HepG2 (cell line): ENCODE results near the gene SLC6A9. TPM values are rescaled to one million over a fixed set of nuclear protein-coding genes. Genes with fewer than 3 reads are reported as not detected.
A peak's percentile ranks its signal among the peaks of the same experiment; 100 is the strongest.

Experiments
- BRD4 ChIP-seq: sonication (generic); formaldehyde crosslinking; IDR thresholded peaks from 2 replicates; pipeline ENCODE4 v1.4.0; 2020; ENCODE audit warnings: missing genetic modification reagents
- KAT7 ChIP-seq: IDR thresholded peaks from 2 replicates; pipeline ENCODE4 v1.6.1; 2018; ENCODE audit warnings: borderline replicate concordance, missing compliant biosample characterization
- NR2F2 ChIP-seq: IDR thresholded peaks from 2 replicates; pipeline ENCODE4 v1.6.1; 2012; ENCODE audit warnings: low read depth, inconsistent platforms, borderline replicate concordance
- PRDM4 ChIP-seq: sonication (generic); formaldehyde crosslinking; IDR thresholded peaks from 2 replicates; pipeline ENCODE4 v1.9.0; 2021; ENCODE audit warnings: missing genetic modification reagents, borderline replicate concordance
- RARG ChIP-seq: sonication (generic); formaldehyde crosslinking; IDR thresholded peaks from 2 replicates; pipeline ENCODE4 v1.4.0; 2020; ENCODE audit warnings: low read depth, mild to moderate bottlenecking, missing genetic modification reagents
- RFX5 ChIP-seq: IDR thresholded peaks from 2 replicates; pipeline ENCODE4 v1.6.1; 2011; ENCODE audit warnings: low read depth, low read length, improper control_type of control experiment
- SMAD1 ChIP-seq: sonication (generic); formaldehyde crosslinking; IDR thresholded peaks from 2 replicates; pipeline ENCODE4 v1.4.0; 2020; ENCODE audit warnings: missing genetic modification reagents, low read depth, mild to moderate bottlenecking, borderline replicate concordance
- SOX13 ChIP-seq, 3 experiments: fragments of 450-650 bp in 1 of 3; sonication (generic) in 1 of 3; formaldehyde crosslinking in 1 of 3; IDR thresholded peaks in 2 of 3; conservative IDR thresholded peaks in 1 of 3; 2 replicates each; pipeline versions ENCODE4 v1.5.0 to v1.6.1; 2016 to 2020; ENCODE audit warnings: antibody characterized with exemption in 1 of 3, mild to moderate bottlenecking in 1 of 3, missing compliant biosample characterization in 1 of 3, missing genetic modification reagents in 1 of 3, moderate library complexity in 1 of 3
- TBL1XR1 ChIP-seq: fragments of 150-350 bp; IDR thresholded peaks from 2 replicates; pipeline ENCODE4 v1.6.1; 2014; ENCODE audit warnings: borderline replicate concordance, low read length; ENCODE audit not compliant: partially characterized antibody
- YEATS4 ChIP-seq: sonication (generic); formaldehyde crosslinking; IDR thresholded peaks from 2 replicates; pipeline ENCODE4 v1.4.0; 2020; ENCODE audit warnings: missing genetic modification reagents, borderline replicate concordance
- ZBTB2 ChIP-seq: sonication (generic); formaldehyde crosslinking; IDR thresholded peaks from 2 replicates; pipeline ENCODE4 v1.8.0; 2022; ENCODE audit warnings: low read depth, missing genetic modification reagents
- ZFP36L2 ChIP-seq: sonication (generic); formaldehyde crosslinking; IDR thresholded peaks from 2 replicates; pipeline ENCODE4 v1.4.0; 2020; ENCODE audit warnings: missing genetic modification reagents
- ZHX2 ChIP-seq, 2 experiments: sonication (generic) in 1 of 2; formaldehyde crosslinking in 1 of 2; IDR thresholded peaks; 2 replicates each; pipeline versions ENCODE4 v1.6.1 to v1.9.0; 2014 to 2022; ENCODE audit warnings: antibody characterized with exemption in 1 of 2, borderline replicate concordance in 1 of 2, inconsistent platforms in 1 of 2, low read depth in 1 of 2, missing genetic modification reagents in 1 of 2
- ZNF354B ChIP-seq: sonication (generic); formaldehyde crosslinking; IDR thresholded peaks from 2 replicates; pipeline ENCODE4 v1.8.0; 2022; ENCODE audit warnings: mild to moderate bottlenecking, missing genetic modification reagents
- ZNF430 ChIP-seq: sonication (generic); formaldehyde crosslinking; IDR thresholded peaks from 2 replicates; pipeline ENCODE4 v1.9.0; 2021; ENCODE audit warnings: mild to moderate bottlenecking, missing genetic modification reagents
- ZNF629 ChIP-seq: sonication (generic); formaldehyde crosslinking; conservative IDR thresholded peaks from 2 replicates; pipeline ENCODE4 v1.5.0; 2020; ENCODE audit warnings: missing genetic modification reagents
- ZNF737 ChIP-seq: sonication (generic); formaldehyde crosslinking; IDR thresholded peaks from 2 replicates; pipeline ENCODE4 v1.5.0; 2020; ENCODE audit warnings: missing genetic modification reagents, mild to moderate bottlenecking, borderline replicate concordance
- ZSCAN12 ChIP-seq: sonication (generic); formaldehyde crosslinking; IDR thresholded peaks from 2 replicates; pipeline ENCODE4 v1.9.0; 2021; ENCODE audit warnings: mild to moderate bottlenecking, missing genetic modification reagents
- polyA plus RNA-seq, 8 experiments: library from polyadenylated mRNA; depleted of rRNA in 3 of 8; stranded (reverse) in 7 of 8; unstranded in 1 of 8; fragments of >200 nt; fragmentation: Illumina TruSeq in 4 of 8; extraction: Trizol in 4 of 8; gene quantifications; 2 replicates each; pipeline versions ENCODE4 v1.2.1 to v1.2.3, GENCODE V29; 2011 to 2016; ENCODE audit warnings: low read depth in 4 of 8, missing spikeins in 1 of 8, mixed read lengths in 1 of 8; ENCODE audit not compliant: insufficient read depth in 1 of 8
- total RNA-seq, 5 experiments: library from RNA; depleted of rRNA; stranded (reverse); fragments of >200 nt; fragmentation: Illumina TruSeq; extraction: Trizol; gene quantifications; 2 replicates each; pipeline ENCODE4 v1.2.3, GENCODE V29; 2016; ENCODE audit warnings: low read depth in 1 of 5

The SLC6A9 gene
- total and polyA plus RNA-seq, 2 of the 13 experiments (the other 11 are each of a cell fraction or from before 2014, with no cell fraction given): 8.5 to 9.9 TPM

- TF ChIP-seq RARG: no peak
- peak; percentile 98 for TF ChIP-seq YEATS4 (CRISPR knock-in tag)
- no peak for TF ChIP-seq TBL1XR1
- TF ChIP-seq ZHX2 (IDR thresholded peaks at IDR 0.05; ENCODE audit: low read depth): no peak
- TF ChIP-seq ZHX2 (CRISPR knock-in tag; IDR thresholded peaks at IDR 0.05; ENCODE audit: borderline replicate concordance): no peak
- no peak for TF ChIP-seq SOX13 (IDR thresholded peaks at IDR 0.05)
- TF ChIP-seq SOX13 (CRISPR knock-in tag; conservative IDR thresholded peaks at IDR 0.05 in 1 of 2, IDR thresholded peaks at IDR 0.05 in 1 of 2): peak in 1 of 2 experiments; percentile 2; a peak in 1 of 4 replicates
- TF ChIP-seq BRD4 (CRISPR knock-in tag): no peak
- no peak for TF ChIP-seq ZSCAN12 (CRISPR knock-in tag)
- no peak for TF ChIP-seq PRDM4 (CRISPR knock-in tag)
- peak; percentile 31; the same call in 1 of the 2 replicates for TF ChIP-seq ZBTB2 (CRISPR knock-in tag)
- TF ChIP-seq KAT7: no peak
- TF ChIP-seq NR2F2: no peak; the same call in 1 of the 2 replicates
- no peak for TF ChIP-seq ZNF737 (CRISPR knock-in tag)
- TF ChIP-seq ZFP36L2: no peak
- TF ChIP-seq RFX5: no peak
- no peak for TF ChIP-seq ZNF629 (CRISPR knock-in tag)
- no peak for TF ChIP-seq ZNF354B (CRISPR knock-in tag)
- TF ChIP-seq ZNF430: no peak
- no peak for TF ChIP-seq SMAD1 (CRISPR knock-in tag)
Measured at GRCh38 chr1:44029911-44030604, 1.2 kb downstream of the SLC6A9 start (continued).
